Motor neuron (in vitro differentiated cells): ENCODE data around the gene YKT6. TPM values are rescaled to one million over a fixed set of nuclear protein-coding genes. Genes with fewer than 3 reads are reported as not detected.

Experiments
- ATAC-seq, 8 experiments: fragments of 200-7000 bp; cut with Tn5 transposase; replicated peaks in 6 of 8; 2 replicates each; pipeline ENCODE4 v1.8.0; 2021; ENCODE audit warnings: mild to moderate bottlenecking in 8 of 8, moderate library complexity in 8 of 8
- H3K27ac ChIP-seq, 2 donors: fragments of 250-450 bp; sonication (Bioruptor Pico); 2 replicates each; pipeline ENCODE4 v1.9.0; 2021; ENCODE audit warnings: antibody characterized with exemption in 2 of 2, mild to moderate bottlenecking in 2 of 2, moderate library complexity in 1 of 2
- H3K4me1 ChIP-seq, 2 donors: fragments of 250-450 bp; sonication (Bioruptor Pico); replicated peaks in 1 of 2; 2 replicates each; pipeline ENCODE4 v1.6.1; 2021; ENCODE audit warnings: antibody characterized with exemption in 2 of 2, mild to moderate bottlenecking in 2 of 2, moderate library complexity in 1 of 2
- H3K4me3 ChIP-seq, 5 donors: fragments of 250-450 bp; sonication (Bioruptor Pico); 2 replicates each; pipeline ENCODE4 v1.9.0; 2021; ENCODE audit warnings: antibody characterized with exemption in 5 of 5, mild to moderate bottlenecking in 5 of 5, moderate library complexity in 4 of 5
- WGBS, 10 experiments: fragments of 450-650 bp; shearing (Covaris generic); methylation state at CpG; one replicate each; pipeline ENCODE4 v1.0.0; 2022; 5-methylcytosine and 5-hydroxymethylcytosine counted together
- in situ Hi-C, 9 experiments: fragments of 400-800 bp; cut with MboI; loops; one replicate each; pipeline ENCODE4 v1.15.0; 2021; ENCODE audit warnings: low sequenced_read_pairs in 9 of 9, low pct_unique_long_range_greater_than_20kb in 2 of 9; ENCODE audit not compliant: unreplicated experiment in 9 of 9
- total RNA-seq, 8 experiments: library from RNA; unstranded; fragments of 300-600 nt; gene quantifications; 2 replicates each; pipeline versions ENCODE4 v1.2.3 to v1.2.4, GENCODE V29; 2022

YKT6 gene
- 100 to 1,000 TPM in 3 of 8 experiments, 10 to 100 TPM in 5; 66.9 to 121 (median 96.7) TPM for total RNA-seq

- Histone ChIP-seq H3K27ac (peak within 1 kb of the TSS; percentile 80 to 97), H3K4me3 (peak within 1 kb of the TSS; percentile 65 to 99 (median 77)), H3K4me1 (peaks cover 0 to 12% of the 10 kb centered on the region in 2 donors)
- in situ Hi-C loops, result loop anchor here in 2 of 9 experiments (25.0 kb wide), 2 partner anchors 164 to 286 kb away; partner anchors contain the start of genes NUDCD3 (in 2 of the 2) and DBNL (in 1 of the 2)
- 0 to 3% (median 0%) methylated on average over 3 to 6 of the region's 58 CpGs; no CpG with 5 or more reads in 6 of the 10 experiments for WGBS, 10 experiments
- peak; percentile 95 to 99 (median 97) for ATAC-seq
Observed at GRCh38 chr7:44200699-44201461, at the start of gene YKT6. Gene YKT6, plus strand, starts transcription at chr7:44200978. Its CDS starts 158 bp downstream, at chr7:44201136.

GRCh38 chr7:44151956-44152355 lies 48.8 kb upstream of the YKT6 start:
- WGBS, 10 experiments, result 60 to 90% (median 85%) methylated on average over 1 to 4 of the region's 9 CpGs; no CpG with 5 or more reads in 6 of the 10 experiments
- H3K27ac ChIP-seq, result no peak overlapping the region
- ATAC-seq, result no peak
- in situ Hi-C loops, result no loop called here
- H3K4me3 ChIP-seq, result no peak overlapping the region
- H3K4me1 ChIP-seq, result peaks cover 8 to 13% of the 10 kb centered on the region in 2 donors

GRCh38 chr7:44152971-44153947 lies 47.5 kb upstream of the YKT6 start:
- ATAC-seq, result no peak
- 60 to 100% (median 86%) methylated on average over 1 to 12 of the region's 22 CpGs; no CpG with 5 or more reads in 5 of the 10 experiments for WGBS, 10 experiments
- in situ Hi-C loops, result no loop called here

GRCh38 chr7:44153948-44154335 lies 46.8 kb upstream of the YKT6 start:
- no peak overlapping the region for H3K4me3 ChIP-seq
- 89 to 100% methylated on average over 1 to 5 of the region's 5 CpGs; no CpG with 5 or more reads in 8 of the 10 experiments for WGBS, 10 experiments
- H3K27ac ChIP-seq, result no peak overlapping the region
- ATAC-seq, result no peak
- in situ Hi-C loops, result no loop called here
- H3K4me1 ChIP-seq, result no peaks in the 10 kb centered on the region

More at GRCh38 chr7:44152971-44153947, 47.5 kb upstream of the YKT6 start:
- H3K27ac ChIP-seq, result no peak overlapping the region
- peaks cover 0 to under 1% of the 10 kb centered on the region in 2 donors for H3K4me1 ChIP-seq
- no peak overlapping the region for H3K4me3 ChIP-seq

GRCh38 chr7:44154703-44155102 lies 46.1 kb upstream of the YKT6 start:
- Histone ChIP-seq H3K4me3 (no peak overlapping the region), H3K4me1 (no peaks in the 10 kb centered on the region), H3K27ac (no peak overlapping the region)
- 0 to 80% (median 61%) methylated on average over 1 to 3 of the region's 3 CpGs; no CpG with 5 or more reads in 5 of the 10 experiments for WGBS, 10 experiments
- ATAC-seq, result peak in 3 of 8 experiments; percentile 13 to 70 (median 42)
- in situ Hi-C loops, result no loop called here

GRCh38 chr7:44155191-44156185 lies 45.3 kb upstream of the YKT6 start:
- H3K4me3 ChIP-seq, result no peak overlapping the region
- no peak overlapping the region for H3K27ac ChIP-seq
- no peak for ATAC-seq
- no peaks in the 10 kb centered on the region for H3K4me1 ChIP-seq
- in situ Hi-C loops, result no loop called here
- WGBS, 10 experiments, result 40 to 92% (median 82%) methylated on average over 1 to 4 of the region's 8 CpGs; no CpG with 5 or more reads in 5 of the 10 experiments

- Histone ChIP-seq H3K27ac (no peak overlapping the region), H3K4me3 (no peak overlapping the region), H3K4me1 (no peaks in the 10 kb centered on the region)
- in situ Hi-C loops, result no loop called here
- 100% methylated on average over 1 of the region's 4 CpGs; no CpG with 5 or more reads in 9 of the 10 experiments for WGBS, 10 experiments
- no peak for ATAC-seq
Observed at GRCh38 chr7:44156453-44157010, 44.2 kb upstream of the YKT6 start.

GRCh38 chr7:44157116-44158080 lies 43.4 kb upstream of the YKT6 start:
- H3K27ac ChIP-seq, result no peak overlapping the region
- H3K4me3 ChIP-seq, result no peak overlapping the region
- H3K4me1 ChIP-seq, result no peaks in the 10 kb centered on the region
- peak in 1 of 8 experiments; percentile 8 for ATAC-seq
- in situ Hi-C loops, result no loop called here
- 56 to 100% (median 67%) methylated on average over 1 to 5 of the region's 15 CpGs; no CpG with 5 or more reads in 3 of the 10 experiments for WGBS, 10 experiments

GRCh38 chr7:44158096-44158872 lies 42.5 kb upstream of the YKT6 start:
- ATAC-seq, result peak in 6 of 8 experiments; percentile 13 to 88 (median 48)
- Histone ChIP-seq H3K4me1 (no peaks in the 10 kb centered on the region), H3K27ac (no peak overlapping the region), H3K4me3 (no peak overlapping the region)
- 50 to 90% (median 57%) methylated on average over 1 to 3 of the region's 10 CpGs; no CpG with 5 or more reads in 7 of the 10 experiments for WGBS, 10 experiments
- in situ Hi-C loops, result no loop called here

GRCh38 chr7:44158873-44159631 lies 41.7 kb upstream of the YKT6 start:
- in situ Hi-C loops, result no loop called here
- Histone ChIP-seq H3K4me3 (no peak overlapping the region), H3K27ac (no peak overlapping the region), H3K4me1 (no peaks in the 10 kb centered on the region)
- 63 to 92% (median 80%) methylated on average over 3 to 6 of the region's 12 CpGs; no CpG with 5 or more reads in 6 of the 10 experiments for WGBS, 10 experiments
- ATAC-seq, result peak in 1 of 8 experiments; percentile 11
